ENCODE results near the gene GMPPA.

The GMPPA gene

DNA sequence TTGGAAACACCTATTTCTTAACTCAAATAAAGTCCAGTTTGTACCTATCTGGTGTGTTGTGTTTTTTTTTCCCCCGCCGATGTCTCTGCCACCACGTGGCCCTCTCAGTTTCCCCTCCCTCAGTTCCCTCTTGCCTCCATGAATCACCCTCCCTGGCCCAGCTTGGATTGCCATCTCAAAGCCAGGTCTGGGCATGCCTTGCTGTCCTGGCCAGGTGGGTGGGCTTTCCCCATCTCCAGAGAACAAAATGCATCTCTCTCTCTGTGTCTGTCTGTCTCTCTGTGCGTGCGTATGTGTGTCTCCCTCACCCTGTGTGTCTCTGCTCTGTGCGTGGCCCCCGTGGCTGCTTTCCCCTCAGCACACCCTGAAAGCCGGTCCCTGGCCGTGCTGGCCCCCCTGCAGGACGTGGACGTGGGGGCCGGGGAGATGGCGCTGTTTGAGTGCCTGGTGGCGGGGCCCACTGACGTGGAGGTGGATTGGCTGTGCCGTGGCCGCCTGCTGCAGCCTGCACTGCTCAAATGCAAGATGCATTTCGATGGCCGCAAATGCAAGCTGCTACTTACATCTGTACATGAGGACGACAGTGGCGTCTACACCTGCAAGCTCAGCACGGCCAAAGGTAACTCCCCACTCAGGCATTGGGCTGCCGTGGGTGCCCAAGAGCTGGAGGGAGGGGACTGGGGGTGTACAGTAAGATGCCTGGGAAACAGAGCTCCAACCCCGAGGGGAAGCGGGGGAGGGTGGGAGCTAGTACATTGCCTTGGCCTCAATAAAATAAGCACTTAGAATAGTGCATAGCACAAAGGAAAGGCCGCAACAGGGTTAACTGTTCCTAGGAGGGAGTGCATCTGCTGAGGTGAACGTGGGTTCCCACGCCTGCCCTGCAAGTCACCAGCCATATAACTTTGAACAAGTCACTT, 31.6 kb upstream of the GMPPA start:
- no peak for DNase-seq

DNA sequence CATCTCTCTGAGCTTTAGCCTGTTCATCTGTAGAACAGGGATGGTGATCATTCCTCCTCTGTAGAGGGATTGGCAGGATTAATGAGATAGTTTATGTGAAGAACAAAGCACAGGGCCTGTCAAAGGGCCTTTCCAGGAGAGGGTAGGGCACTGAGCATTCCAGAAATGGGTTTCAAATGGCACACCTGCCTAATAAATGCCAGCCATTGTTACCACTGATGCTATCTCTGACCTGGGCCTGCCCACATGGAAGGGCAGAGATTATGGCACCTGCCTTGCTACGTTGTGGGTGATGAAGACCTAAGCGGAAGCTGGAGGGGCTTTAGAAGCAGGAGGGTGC, 31.0 kb upstream of the GMPPA start:
- DNase-seq = no peak

DNA sequence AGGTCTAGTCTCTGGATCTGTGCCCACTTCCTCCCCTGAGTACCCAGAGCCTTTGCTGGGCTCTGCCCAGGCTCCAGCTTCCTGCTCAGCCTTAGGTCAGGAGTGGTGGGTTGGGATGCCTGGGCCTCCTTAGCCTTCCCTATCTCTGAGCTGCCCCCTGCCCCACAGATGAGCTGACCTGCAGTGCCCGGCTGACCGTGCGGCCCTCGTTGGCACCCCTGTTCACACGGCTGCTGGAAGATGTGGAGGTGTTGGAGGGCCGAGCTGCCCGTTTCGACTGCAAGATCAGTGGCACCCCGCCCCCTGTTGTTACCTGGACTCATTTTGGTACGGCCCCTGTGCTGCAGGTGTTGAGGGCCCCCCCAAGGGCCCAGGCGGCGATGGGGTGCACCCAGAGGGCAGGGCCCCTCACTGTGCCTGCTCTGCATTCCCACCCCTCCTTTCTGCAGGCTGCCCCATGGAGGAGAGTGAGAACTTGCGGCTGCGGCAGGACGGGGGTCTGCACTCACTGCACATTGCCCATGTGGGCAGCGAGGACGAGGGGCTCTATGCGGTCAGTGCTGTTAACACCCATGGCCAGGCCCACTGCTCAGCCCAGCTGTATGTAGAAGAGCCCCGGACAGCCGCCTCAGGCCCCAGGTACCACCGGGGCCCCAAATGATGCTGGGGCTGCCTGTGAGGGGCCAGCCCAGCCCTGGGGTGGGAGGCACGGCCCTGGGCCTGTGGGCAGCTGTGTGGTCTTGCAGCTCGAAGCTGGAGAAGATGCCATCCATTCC, 30.1 kb upstream of the GMPPA start:
- no peak for DNase-seq

DNA sequence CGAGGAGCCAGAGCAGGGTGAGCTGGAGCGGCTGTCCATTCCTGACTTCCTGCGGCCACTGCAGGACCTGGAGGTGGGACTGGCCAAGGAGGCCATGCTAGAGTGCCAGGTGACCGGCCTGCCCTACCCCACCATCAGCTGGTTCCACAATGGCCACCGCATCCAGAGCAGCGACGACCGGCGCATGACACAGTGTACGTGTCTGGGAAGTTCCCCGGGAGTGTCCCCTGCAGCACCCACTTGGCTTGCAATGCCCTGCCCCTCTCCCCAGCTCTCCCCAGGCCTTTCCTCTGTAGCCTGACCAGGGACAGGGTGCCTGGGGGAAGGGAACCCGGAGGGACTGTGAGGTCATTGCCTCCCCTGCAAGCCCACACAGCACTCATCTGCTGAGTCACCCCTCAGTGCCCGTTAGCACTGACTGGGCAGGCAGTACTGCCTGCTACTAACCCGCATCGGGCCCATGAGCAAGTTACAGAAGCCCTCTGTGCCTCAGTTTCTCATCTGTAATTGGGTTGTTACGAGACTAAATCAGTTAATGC, 29.4 kb upstream of the GMPPA start:
- no peak for DNase-seq

DNA sequence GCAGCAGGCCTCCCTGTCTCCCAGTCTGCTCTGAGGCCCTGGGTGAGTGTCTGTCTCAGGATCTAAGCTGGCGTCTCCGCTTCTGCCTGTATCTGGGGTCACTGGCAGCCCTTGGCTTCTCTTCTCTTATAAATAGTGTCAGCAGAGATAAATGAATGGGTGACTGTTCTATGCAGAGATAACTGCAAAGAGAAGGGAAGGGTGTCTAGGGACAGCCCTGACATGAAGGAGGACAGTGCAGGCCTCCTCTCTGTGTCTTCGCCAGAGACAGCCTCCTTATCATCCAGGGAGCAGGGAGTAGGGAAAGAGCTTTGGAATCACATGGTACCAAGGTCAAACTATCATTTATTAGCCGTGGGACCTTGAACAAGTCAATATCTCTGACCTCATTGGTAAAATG, 28.3 kb upstream of the GMPPA start:
- no peak for DNase-seq

DNA sequence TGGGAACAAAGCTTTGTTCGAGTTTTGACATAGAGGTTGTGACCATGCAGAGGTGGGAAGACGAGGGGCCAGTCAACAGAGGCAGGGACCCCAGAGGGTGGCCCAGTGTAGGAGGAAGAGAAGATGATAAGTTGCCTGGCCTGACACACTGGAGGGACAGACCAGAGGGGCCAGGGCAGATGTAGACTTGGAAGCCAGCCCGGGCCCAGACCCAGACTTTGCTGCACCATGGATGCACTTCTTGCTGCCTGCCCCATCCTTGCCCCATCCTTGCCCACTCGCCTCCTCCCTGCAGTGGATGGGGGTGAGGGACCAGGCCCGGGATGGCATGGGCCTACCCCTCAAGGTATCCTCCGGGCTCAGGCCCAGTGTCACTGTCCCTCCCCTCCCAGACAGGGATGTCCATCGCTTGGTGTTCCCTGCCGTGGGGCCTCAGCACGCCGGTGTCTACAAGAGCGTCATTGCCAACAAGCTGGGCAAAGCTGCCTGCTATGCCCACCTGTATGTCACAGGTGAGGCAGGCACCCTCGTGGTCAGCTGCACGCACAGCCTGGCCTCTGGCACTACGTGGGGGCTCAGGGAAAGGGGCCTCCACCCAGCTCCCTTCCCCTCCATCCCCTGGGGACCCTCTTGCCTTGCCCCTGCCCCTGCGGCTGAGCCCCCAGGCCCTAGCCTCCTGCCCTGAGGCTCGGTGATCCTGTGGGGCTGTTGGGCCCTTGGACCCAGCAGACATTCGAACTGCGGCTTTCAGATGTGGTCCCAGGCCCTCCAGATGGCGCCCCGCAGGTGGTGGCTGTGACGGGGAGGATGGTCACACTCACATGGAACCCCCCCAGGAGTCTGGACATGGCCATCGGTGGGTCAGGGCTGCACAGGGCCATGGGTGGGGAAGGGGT, 27.0 kb upstream of the GMPPA start:
- no peak for DNase-seq

DNA sequence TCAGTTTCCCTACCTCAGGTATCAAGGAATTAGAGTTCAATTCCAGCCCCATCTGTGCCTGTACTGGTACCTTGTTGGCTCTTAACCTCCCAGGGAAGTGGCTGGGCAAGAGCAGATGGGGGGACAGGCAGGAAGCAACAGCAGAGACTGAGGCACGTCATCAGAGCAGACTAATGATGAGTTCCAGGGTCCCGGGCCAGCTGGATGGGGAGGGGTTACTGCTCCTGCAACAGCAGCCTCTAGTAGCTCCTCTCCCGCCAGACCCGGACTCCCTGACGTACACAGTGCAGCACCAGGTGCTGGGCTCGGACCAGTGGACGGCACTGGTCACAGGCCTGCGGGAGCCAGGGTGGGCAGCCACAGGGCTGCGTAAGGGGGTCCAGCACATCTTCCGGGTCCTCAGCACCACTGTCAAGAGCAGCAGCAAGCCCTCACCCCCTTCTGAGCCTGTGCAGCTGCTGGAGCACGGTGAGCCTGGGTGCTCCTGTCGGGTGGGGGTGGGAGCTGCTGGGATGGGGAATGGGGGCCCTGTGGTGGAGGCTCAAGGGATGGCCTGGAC, 26.0 kb upstream of the GMPPA start:
- no peak for DNase-seq

DNA sequence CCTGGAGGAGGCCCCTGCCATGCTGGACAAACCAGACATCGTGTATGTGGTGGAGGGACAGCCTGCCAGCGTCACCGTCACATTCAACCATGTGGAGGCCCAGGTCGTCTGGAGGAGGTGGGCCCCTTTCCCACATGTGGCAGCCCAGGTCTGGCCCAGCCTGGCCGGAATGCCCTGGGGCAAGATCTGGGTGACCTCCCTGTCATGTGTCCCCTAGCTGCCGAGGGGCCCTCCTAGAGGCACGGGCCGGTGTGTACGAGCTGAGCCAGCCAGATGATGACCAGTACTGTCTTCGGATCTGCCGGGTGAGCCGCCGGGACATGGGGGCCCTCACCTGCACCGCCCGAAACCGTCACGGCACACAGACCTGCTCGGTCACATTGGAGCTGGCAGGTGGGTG, 25.2 kb upstream of the GMPPA start:
- DNase-seq = no peak

DNA sequence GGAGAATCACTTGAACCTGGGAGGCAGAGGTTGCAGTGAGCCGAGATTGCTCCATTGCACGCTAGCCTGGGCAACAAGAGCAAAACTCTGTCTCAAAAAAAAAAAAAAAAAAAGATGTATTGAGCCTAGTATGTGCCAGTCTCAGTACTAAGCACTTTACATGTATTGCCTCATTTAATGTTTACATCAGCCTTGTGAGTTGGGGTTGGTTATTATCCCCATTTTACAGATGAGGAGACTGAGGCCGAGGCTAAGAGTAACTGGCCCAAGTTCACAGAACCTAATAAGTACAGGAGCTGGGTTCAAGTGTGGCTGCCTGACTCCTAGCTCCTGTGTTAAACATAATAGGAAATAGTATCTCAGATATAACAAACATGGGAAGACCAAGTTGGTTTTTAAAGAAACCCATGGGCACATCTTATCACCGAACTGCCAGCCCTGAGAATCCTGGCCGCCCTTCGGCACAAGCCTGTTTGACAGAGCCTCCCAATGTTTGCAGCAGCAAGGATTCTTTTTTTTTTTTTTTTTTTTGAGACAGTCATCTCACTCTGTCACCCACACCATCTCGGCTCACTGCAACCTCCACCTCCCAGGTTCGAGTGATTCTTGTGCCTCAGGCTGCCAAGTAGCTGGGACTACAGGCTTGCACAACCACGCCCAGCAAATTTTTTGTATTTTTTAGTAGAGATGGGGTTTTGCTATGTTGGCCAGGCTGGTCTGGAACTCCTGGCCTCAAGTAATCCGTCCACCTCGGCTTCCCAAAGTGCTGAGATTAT, 24.2 kb upstream of the GMPPA start:
- no peak for DNase-seq

DNA sequence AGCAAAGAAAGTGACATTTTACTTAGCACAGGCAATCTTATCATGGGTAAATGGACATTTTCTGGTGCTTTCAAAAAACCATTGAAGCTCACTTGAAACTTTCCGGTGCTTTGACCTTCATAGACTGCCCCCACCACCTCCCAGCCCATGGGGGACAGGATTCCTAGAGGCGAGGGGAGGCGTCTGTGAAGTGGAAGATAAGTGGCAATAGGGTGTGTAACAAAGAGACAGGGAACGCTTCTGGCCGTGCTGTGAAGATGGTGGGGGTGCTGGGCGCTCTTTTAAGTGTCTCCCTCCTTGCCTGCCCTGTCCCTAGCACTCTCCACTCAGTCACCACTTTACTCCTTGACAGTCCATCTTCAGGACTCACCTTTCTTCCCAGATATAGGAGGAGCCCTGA, 23.4 kb upstream of the GMPPA start:
- no peak for DNase-seq

DNA sequence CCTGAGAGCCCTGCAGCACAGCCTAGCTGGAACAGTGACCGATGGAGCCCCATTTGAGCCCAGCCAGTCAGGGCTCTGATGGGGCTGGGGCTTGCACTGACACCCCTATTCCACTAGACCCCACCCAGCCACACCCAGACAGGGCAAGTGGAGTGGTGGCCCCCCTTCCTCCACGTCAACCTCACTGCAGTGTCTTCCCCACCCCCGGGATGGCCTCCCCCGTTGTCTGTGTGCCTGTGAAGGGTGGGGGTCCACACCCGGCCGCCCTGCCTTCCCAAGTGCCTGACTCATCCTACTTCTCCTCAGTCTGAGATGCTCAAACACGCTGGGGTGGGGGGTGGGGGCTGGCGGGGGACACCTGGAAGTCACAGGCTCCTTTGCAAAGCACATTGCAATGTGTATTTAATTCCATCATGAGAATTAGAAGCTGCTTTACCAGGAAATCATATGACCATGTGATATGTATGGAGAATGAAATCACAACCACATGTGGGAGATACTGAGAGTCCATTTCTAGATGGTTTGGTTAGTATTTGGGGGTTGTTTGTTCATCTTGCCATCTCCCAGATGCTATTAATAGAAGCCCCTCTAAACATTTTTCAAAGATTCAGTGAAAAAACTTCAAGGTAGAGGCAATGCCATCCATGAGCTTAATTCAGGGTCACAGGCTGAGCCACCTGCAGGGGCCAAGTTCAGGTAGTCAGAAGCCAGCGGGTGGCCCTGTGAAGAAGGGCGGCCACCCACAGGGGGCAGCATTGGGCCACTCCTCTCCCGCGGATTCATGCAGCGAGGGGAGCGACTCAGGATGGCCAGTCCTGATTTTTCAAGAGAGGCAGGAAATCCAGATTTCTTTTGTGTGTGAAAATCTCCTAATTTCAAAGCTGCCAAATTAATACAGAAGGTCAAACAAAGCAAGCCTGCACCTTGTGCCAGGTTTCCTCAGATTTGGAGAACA, 22.7 kb upstream of the GMPPA start:
- peak in 37 of 58 donors; percentile 2 to 68 (median 16) for DNase-seq

DNA sequence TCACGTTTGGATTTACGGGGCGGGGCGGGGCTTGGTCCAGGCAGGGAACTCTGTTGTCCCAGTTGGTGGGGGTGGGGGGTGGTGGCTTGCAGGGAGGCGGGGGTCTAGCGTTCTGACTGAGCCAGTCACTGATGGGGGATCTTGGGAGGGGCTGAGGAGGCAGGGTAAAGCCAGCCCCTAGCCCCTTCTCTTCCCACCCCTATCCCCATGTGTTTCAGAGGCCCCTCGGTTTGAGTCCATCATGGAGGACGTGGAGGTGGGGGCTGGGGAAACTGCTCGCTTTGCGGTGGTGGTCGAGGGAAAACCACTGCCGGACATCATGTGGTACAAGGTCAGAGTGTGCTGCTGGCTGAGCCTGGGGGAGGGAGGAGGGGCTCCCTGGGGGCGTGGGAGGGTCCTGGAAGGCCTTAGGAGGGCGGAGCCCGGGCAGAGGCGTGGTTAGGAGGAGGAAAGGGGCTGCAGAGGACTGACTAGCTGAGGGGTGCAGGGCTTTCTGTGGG, 22.0 kb upstream of the GMPPA start:
- DNase-seq = no peak

DNA sequence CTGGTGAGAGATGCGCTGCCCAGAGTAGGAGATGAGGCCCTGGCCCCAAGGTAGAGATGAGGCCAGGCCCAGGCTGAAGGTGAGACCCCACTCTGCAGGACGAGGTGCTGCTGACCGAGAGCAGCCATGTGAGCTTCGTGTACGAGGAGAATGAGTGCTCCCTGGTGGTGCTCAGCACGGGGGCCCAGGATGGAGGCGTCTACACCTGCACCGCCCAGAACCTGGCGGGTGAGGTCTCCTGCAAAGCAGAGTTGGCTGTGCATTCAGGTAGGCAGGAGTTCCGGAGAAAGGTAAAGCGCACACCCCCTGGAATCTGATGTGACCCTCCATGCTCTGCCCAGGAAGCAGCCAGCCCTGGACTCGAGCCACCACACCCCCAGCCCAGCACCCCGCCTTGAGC, 21.5 kb upstream of the GMPPA start:
- DNase-seq = no peak

DNA sequence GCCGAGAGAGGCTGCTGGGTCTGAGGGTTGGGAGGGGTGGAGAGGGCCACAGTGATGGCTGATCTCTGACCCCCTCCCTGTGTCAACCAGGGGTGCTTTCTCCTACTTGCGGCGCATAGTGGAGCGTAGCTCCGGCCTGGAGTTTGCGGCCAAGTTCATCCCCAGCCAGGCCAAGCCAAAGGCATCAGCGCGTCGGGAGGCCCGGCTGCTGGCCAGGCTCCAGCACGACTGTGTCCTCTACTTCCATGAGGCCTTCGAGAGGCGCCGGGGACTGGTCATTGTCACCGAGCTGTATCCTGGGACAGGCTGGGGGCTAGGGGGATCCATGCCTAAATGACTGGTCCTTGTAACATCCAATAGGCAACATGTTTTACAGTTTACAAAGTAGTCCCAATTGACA, 20.9 kb upstream of the GMPPA start:
- DNase-seq = no peak

DNA sequence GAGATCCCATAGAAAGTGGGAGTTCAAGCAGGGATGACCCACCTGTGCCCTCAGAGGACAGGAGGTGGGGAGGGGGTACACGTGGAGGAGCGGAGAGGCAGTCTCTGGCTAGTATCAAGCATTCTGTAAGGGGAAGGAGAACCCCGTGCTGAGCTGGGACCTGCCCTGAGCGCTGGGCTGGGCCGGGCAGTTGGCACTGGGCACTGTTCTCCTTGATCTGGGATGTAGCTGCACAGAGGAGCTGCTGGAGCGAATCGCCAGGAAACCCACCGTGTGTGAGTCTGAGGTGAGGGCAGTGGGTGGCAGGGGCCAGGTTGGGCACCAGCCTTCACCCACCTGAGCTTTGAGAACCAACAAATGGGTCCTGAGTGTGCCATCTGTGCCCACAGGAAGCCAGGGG, 19.8 kb upstream of the GMPPA start:
- DNase-seq = no peak

DNA sequence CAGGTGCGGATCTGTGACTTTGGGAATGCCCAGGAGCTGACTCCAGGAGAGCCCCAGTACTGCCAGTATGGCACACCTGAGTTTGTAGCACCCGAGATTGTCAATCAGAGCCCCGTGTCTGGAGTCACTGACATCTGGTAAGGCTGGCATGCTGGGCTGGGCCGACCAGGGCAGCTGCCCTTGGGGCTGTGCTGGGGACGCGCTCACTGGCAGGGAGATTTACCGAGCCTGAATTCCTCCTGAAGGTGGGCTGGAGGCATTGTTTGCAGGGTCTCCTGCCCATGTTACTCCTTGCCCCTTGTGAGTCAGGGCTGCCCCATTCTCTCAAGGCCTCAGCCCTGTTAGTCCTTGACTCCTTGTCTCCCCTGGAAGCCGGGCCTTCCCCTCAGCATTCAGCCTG, 18.7 kb upstream of the GMPPA start:
- no peak for DNase-seq

DNA sequence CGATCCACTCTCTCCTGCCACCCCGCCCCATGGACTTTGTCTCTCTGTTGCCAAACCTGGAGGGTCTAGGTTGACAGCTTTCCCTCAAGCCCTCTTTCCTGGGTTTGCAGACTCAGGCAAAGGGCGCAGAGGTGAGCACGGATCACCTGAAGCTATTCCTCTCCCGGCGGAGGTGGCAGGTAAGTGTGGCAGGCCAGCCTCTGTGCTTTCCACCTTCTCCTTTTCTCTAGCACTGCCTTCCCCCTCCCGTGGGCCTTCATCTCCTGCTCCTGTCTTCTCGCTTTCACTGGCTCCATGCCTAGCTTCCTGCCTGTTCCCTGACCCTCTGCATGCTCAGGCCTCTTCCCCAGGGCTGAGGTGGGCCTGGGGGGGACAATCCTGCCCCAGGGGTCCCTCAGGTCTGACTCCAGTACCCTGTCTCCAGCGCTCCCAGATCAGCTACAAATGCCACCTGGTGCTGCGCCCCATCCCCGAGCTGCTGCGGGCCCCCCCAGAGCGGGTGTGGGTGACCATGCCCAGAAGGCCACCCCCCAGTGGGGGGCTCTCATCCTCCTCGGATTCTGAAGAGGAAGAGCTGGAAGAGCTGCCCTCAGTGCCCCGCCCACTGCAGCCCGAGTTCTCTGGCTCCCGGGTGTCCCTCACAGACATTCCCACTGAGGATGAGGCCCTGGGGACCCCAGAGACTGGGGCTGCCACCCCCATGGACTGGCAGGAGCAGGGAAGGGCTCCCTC, 15.9 kb upstream of the GMPPA start:
- no peak for DNase-seq

All from anterior cingulate cortex (tissue), 58 donors.